DMS153 treated with DMSO at 0.1 percent for 48 hours (cell line): Measurements from ENCODE around the gene POLR2E.

Experiments
- DNase-seq: peaks from one replicate; lab custom pipeline; 2025; ENCODE audit not compliant: unreplicated experiment; lab: John Stamatoyannopoulos, UW

POLR2E gene

DNA sequence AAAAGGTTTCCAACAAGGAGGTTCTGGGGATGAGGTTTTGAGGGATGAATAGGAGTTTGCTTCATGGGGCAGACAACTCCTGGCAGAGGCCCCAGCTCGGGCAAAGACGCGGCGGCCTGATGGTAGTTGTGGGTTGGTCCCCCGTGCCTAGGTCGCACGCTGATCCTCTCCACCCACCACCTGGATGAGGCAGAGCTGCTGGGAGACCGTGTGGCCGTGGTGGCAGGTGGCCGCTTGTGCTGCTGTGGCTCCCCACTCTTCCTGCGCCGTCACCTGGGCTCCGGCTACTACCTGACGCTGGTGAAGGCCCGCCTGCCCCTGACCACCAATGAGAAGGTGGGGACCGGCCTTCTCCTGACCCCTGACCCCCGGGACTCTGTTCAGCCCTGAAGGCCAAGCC, 43.4 kb downstream of the POLR2E start:
- no peak for DNase-seq

DNA sequence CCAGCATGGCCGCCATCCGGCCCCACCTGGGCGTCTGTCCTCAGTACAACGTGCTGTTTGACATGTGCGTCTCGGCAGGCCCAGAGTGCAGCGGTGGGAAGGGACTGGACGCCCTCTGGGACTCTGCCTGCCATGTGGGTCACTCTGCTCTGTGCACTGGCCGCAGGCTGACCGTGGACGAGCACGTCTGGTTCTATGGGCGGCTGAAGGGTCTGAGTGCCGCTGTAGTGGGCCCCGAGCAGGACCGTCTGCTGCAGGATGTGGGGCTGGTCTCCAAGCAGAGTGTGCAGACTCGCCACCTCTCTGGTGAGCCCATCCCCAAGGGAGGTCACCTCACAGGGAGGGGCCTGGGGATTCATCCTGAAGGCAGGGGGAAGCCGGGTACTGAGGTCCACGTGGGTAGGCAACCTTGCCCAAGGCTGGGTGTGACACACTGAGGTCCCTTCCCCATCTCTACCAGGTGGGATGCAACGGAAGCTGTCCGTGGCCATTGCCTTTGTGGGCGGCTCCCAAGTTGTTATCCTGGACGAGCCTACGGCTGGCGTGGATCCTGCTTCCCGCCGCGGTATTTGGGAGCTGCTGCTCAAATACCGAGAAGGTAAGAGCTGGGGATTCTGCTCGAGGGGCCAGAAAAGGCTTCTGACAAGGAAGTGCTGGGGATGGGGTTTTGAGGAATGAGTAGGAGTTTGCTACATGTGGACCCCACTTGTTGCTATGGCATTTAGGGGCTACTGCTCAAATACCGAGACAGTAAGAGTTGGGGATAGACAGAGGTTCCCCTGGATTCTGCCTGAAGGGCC, 44.0 kb downstream of the POLR2E start:
- DNase-seq = no peak

- DNase-seq = no peak
Observed at GRCh38 chr19:1049800-1050199, 45.4 kb downstream of the POLR2E start.

GRCh38 chr19:1049106-1049505, 46.1 kb downstream of the POLR2E start:
- DNase-seq = no peak

GRCh38 chr19:1047696-1048147, 47.5 kb downstream of the POLR2E start:
- DNase-seq = no peak

DNA sequence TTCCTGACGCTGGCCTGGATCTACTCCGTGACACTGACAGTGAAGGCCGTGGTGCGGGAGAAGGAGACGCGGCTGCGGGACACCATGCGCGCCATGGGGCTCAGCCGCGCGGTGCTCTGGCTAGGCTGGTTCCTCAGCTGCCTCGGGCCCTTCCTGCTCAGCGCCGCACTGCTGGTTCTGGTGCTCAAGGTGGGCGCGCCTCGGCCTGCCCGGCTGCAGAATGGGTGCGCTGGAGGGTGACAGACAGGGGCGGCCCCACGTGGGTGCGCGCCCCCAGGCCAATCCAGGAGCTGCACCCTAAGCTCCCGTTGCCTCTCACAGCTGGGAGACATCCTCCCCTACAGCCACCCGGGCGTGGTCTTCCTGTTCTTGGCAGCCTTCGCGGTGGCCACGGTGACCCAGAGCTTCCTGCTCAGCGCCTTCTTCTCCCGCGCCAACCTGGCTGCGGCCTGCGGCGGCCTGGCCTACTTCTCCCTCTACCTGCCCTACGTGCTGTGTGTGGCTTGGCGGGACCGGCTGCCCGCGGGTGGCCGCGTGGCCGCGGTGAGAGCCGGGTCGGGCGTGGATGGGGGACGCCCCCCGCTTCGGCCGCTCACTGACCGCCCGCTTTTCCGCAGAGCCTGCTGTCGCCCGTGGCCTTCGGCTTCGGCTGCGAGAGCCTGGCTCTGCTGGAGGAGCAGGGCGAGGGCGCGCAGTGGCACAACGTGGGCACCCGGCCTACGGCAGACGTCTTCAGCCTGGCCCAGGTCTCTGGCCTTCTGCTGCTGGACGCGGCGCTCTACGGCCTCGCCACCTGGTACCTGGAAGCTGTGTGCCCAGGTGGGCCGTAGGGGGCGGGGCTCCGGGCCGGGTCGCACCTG, 48.1 kb downstream of the POLR2E start:
- no peak for DNase-seq

GRCh38 chr19:1046117-1046626, 49.0 kb downstream of the POLR2E start:
- DNase-seq = no peak

GRCh38 chr19:1045247-1045603, 50.0 kb downstream of the POLR2E start:
- DNase-seq = no peak

GRCh38 chr19:1042689-1043511, 52.3 kb downstream of the POLR2E start:
- no peak for DNase-seq

GRCh38 chr19:1041835-1042685, 53.1 kb downstream of the POLR2E start:
- DNase-seq = no peak

GRCh38 chr19:1041272-1041834, 53.8 kb downstream of the POLR2E start:
- no peak for DNase-seq

DNA sequence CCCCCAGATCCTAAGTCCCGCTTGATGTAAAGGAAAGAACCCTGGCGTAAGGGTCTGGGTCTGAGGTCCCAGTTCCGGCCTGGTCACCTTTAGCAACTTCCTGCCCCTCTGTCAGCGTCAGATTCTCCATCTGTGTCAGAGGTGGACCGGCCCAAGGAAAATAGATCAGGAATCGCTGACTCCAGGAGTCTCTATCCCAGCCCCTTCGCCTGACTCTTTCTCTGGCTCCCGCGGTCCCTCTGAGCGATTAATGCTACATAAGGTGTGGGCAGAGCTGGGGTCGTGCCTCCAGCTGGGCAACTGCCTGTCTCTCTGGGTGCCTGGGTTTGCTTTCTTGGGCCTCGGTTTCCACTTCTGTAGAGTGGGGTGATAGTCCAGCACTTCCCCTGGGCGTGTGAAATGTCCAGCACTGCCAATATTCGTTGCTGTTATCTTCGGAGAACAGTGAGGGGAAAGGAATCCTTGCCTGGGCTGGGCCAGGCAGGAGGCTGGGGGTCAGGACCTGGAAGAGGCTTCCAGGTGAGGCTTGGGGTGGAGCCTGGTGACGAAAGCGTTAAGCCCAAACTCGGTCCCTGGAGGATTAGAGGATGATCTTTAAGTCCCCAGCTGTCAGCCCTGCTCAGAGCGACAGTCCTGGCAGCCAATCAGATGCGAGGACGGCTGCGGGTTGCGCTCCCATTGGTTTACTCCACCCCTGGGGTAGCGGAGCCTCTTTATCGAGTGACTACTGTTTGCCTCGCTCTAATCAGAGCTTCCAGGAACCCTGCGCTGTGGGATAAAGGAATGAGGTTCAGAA, 54.5 kb downstream of the POLR2E start:
- DNase-seq = peak; percentile 37

DNA sequence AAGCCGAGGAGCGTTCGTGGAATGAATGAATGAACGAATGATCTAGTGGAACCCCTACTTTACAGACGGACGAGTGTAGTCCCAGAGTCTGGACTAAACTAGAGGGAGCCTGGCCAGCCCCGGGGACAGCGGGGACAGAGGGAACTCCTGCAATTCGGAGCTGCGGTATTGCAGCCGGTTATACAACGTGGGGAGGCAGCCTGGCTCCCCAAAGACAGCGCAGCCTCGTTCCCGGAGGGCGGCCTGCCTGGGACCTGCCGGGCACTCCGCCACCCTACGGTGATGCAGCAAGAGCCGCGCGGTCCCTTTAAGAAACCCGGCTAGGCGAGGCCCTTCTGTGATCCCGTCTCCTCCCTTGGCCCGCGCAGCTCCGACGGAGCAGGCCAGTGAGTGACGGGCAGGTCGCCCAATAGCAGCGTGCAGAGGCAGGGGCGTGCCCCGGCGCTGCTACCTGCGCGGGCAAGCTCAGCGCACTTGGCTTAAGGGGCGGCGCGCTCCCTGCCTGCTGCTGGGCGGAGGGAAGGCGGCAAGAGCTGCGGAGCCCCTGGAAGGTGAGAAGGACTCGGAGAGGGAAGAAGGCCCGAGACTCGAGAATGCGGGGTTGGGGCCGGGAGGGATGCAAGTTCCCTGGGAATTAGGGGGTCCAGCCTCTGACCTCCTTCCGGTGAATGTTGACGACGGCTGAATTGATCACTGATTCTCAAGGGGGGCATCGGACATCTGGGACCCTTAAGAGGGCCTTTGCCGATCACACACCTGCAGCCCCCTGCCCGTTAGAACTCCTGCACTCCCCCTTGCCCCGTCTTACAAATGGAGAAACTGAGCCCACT, 55.3 kb downstream of the POLR2E start, which contains the start of gene ABCA7:
ABCA7 (plus strand) TSS at position 462 of the 830 bp plus-strand sequence. CDS start 1,255 bp downstream, outside the sequence.
- DNase-seq = peak; percentile 82

DNA sequence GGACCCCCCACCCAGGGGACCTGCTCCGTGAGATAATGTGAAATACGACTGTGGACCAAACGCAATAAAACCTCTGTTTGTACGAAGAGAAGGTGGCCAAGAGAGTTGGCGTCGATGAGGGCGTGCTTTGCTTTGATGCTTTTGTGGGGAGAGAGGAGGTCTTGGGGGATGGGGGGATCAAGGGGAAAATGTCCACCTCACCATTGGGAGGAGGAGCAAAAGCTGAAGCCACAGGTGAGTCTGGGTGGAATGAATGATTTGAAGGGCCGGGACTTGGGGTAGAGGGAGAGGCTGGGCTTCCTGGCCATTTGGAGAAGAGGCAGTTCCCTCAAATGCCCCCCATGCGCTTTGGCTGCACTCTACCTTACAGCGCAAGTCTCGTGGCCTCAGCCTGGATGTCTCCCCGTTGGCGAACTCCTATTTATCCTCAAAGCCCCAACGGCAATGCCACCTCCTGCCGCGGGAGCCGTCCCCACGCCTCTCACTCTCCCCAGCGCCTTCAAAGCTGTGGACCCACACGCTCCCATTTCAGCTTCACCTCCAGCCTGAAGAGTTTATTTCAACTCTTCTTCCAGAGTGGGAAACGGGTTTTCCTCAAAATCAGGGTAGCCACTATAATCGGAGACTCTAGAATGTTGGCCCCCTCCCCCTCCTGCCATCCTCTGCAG, 56.1 kb downstream of the POLR2E start:
- DNase-seq = no peak

GRCh38 chr19:1037621-1038064, 57.5 kb downstream of the POLR2E start:
- DNase-seq = no peak
